H9 (cell line): ENCODE data around the gene PTPN2. TPM values are rescaled to one million over a fixed set of nuclear protein-coding genes. Genes with fewer than 3 reads are reported as not detected.

Experiments used
- DNase-seq: peaks from one replicate; pipeline ENCODE4 v3.0.0-alpha.2; 2017
- H2AFZ ChIP-seq: one replicate; pipeline ENCODE4 v1.6.1; 2013; ENCODE audit warnings: mild to moderate bottlenecking, low read length, control low read depth, moderate library complexity
- H2AK5ac ChIP-seq: 2 replicates; pipeline ENCODE4 v1.6.1; 2013; ENCODE audit warnings: low read length, control low read depth, mixed read lengths; ENCODE audit not compliant: insufficient read length
- H2BK120ac ChIP-seq: one replicate; pipeline ENCODE4 v1.6.1; 2013; ENCODE audit warnings: low read depth, mild to moderate bottlenecking, low read length, control low read depth, inconsistent platforms; ENCODE audit not compliant: poor library complexity, severe bottlenecking
- H2BK12ac ChIP-seq: 2 replicates; pipeline ENCODE4 v1.6.1; 2013; ENCODE audit warnings: low read length, control low read depth, mixed read lengths, low read depth; ENCODE audit not compliant: insufficient read length
- H2BK15ac ChIP-seq: 2 replicates; pipeline ENCODE4 v1.6.1; 2013; ENCODE audit warnings: low read depth, low read length, control low read depth
- H2BK20ac ChIP-seq: one replicate; pipeline ENCODE4 v1.6.1; 2013; ENCODE audit warnings: low read depth, mild to moderate bottlenecking, low read length, control low read depth, inconsistent platforms; ENCODE audit not compliant: poor library complexity, severe bottlenecking
- H2BK5ac ChIP-seq: 2 replicates; pipeline ENCODE4 v1.6.1; 2013; ENCODE audit warnings: low read length, control low read depth, mixed read lengths; ENCODE audit not compliant: insufficient read length
- H3K14ac ChIP-seq: 2 replicates; pipeline ENCODE4 v1.6.1; 2013; ENCODE audit warnings: low read length, control low read depth; ENCODE audit not compliant: insufficient read depth
- H3K18ac ChIP-seq: 2 replicates; pipeline ENCODE4 v1.6.1; 2013; ENCODE audit warnings: low read depth, mild to moderate bottlenecking, mixed read lengths, low read length, control low read depth; ENCODE audit not compliant: insufficient read length
- H3K23ac ChIP-seq: 2 replicates; pipeline ENCODE4 v1.6.1; 2013; ENCODE audit warnings: low read length, control low read depth, mixed read lengths, low read depth; ENCODE audit not compliant: insufficient read length
- H3K23me2 ChIP-seq: 2 replicates; pipeline ENCODE4 v1.6.1; 2013; ENCODE audit warnings: low read depth, mild to moderate bottlenecking, mixed read lengths, low read length, control low read depth; ENCODE audit not compliant: insufficient read length, poor library complexity, severe bottlenecking
- H3K27ac ChIP-seq: 2 replicates; pipeline ENCODE4 v1.5.1; 2013; ENCODE audit warnings: low read length, control low read depth, mixed read lengths, low read depth; ENCODE audit not compliant: insufficient read length
- H3K27me3 ChIP-seq: 2 replicates; pipeline ENCODE4 v1.6.1; 2013; ENCODE audit warnings: low read length, control low read depth, inconsistent platforms; ENCODE audit not compliant: insufficient read depth
- H3K4ac ChIP-seq: 2 replicates; pipeline ENCODE4 v1.6.1; 2013; ENCODE audit warnings: low read depth, mild to moderate bottlenecking, control low read depth, inconsistent platforms, low read length, moderate library complexity
- H3K4me1 ChIP-seq: 2 replicates; pipeline ENCODE4 v1.6.1; 2013; ENCODE audit warnings: low read length, control low read depth, inconsistent platforms; ENCODE audit not compliant: insufficient read depth
- H3K4me2 ChIP-seq: 2 replicates; pipeline ENCODE4 v1.6.1; 2013; ENCODE audit warnings: low read length, control low read depth, mixed read lengths; ENCODE audit not compliant: insufficient read length, insufficient read depth
- H3K56ac ChIP-seq: 2 replicates; pipeline ENCODE4 v1.6.1; 2013; ENCODE audit warnings: low read depth, mild to moderate bottlenecking, mixed read lengths, low read length, control low read depth; ENCODE audit not compliant: insufficient read length
- H3K79me1 ChIP-seq: 2 replicates; pipeline ENCODE4 v1.6.1; 2013; ENCODE audit warnings: low read depth, mild to moderate bottlenecking, moderate library complexity, low read length, control low read depth, inconsistent platforms; ENCODE audit not compliant: insufficient read depth, poor library complexity, severe bottlenecking
- H3K79me2 ChIP-seq: 2 replicates; pipeline ENCODE4 v1.6.1; 2013; ENCODE audit warnings: low read length, control low read depth, inconsistent platforms; ENCODE audit not compliant: insufficient read depth
- H3K9ac ChIP-seq: 2 replicates; pipeline ENCODE4 v1.6.1; 2013; ENCODE audit warnings: low read length, control low read depth, mixed read lengths; ENCODE audit not compliant: insufficient read length; ENCODE audit errors: extremely low read depth
- H3K9me3 ChIP-seq: one replicate; pipeline ENCODE4 v1.6.1; 2013; ENCODE audit warnings: low read depth, low read length, inconsistent platforms; ENCODE audit not compliant: control insufficient read depth
- H3T11ph ChIP-seq: one replicate; pipeline ENCODE4 v1.6.1; 2013; ENCODE audit warnings: mild to moderate bottlenecking, low read length, control low read depth, inconsistent platforms
- H4K20me1 ChIP-seq: one replicate; pipeline ENCODE4 v1.6.1; 2013; ENCODE audit not compliant: control insufficient read depth, insufficient read length, insufficient read depth
- H4K5ac ChIP-seq: 2 replicates; pipeline ENCODE4 v1.6.1; 2013; ENCODE audit warnings: low read depth, mild to moderate bottlenecking, mixed read lengths, low read length, control low read depth; ENCODE audit not compliant: insufficient read length
- H4K8ac ChIP-seq: replicated peaks from 2 replicates; pipeline ENCODE4 v1.6.1; 2013; ENCODE audit warnings: low read length, control low read depth, mixed read lengths, low read depth; ENCODE audit not compliant: insufficient read length
- H4K91ac ChIP-seq: 2 replicates; pipeline ENCODE4 v1.6.1; 2013; ENCODE audit warnings: low read depth, mild to moderate bottlenecking, moderate library complexity, mixed read lengths, low read length, control low read depth; ENCODE audit not compliant: insufficient read length
- H3K27ac Mint-ChIP-seq, 3 experiments: 2 replicates in 2 of 3; 3 replicates in 1 of 3; pipeline ENCODE4 v1.8.0; 2020 to 2021; ENCODE audit warnings: mixed read lengths in 3 of 3, mild to moderate bottlenecking in 1 of 3, moderate library complexity in 1 of 3
- H3K27me3 Mint-ChIP-seq: 2 replicates; pipeline ENCODE4 v1.8.0; 2021; ENCODE audit warnings: low read depth, mild to moderate bottlenecking, moderate library complexity, mixed read lengths
- H3K36me3 Mint-ChIP-seq, 3 experiments: 2 replicates in 2 of 3; 3 replicates in 1 of 3; pipeline ENCODE4 v1.8.0; 2020 to 2021; ENCODE audit warnings: low read depth in 3 of 3, mixed read lengths in 3 of 3; ENCODE audit not compliant: insufficient read depth in 1 of 3
- H3K4me1 Mint-ChIP-seq, 2 experiments: 2 replicates each; pipeline ENCODE4 v1.8.0; 2020; ENCODE audit warnings: mixed read lengths in 2 of 2
- H3K4me3 Mint-ChIP-seq, 2 experiments: 2 replicates in 1 of 2; 3 replicates in 1 of 2; pipeline ENCODE4 v1.8.0; 2020 to 2021; ENCODE audit warnings: mild to moderate bottlenecking in 2 of 2, mixed read lengths in 2 of 2, moderate library complexity in 1 of 2
- H3K9me3 Mint-ChIP-seq, 2 experiments: 2 replicates in 1 of 2; 3 replicates in 1 of 2; pipeline ENCODE4 v1.8.0; 2020; ENCODE audit warnings: mild to moderate bottlenecking in 2 of 2, mixed read lengths in 2 of 2, moderate library complexity in 1 of 2
- CTCF ChIP-seq: fragments of 200-600 bp; sonication (generic); conservative IDR thresholded peaks from 3 replicates; pipeline ENCODE4 v1.8.0; 2021; ENCODE audit warnings: antibody characterized with exemption, mild to moderate bottlenecking
- WGBS: extraction: QIAGEN DNeasy Blood & Tissue Kit; methylation state at CpG from one replicate; pipeline ENCODE4 v1.1.7; 2013; ENCODE audit warnings: missing lambda C conversion rate, low lambda C conversion rate, mixed read lengths; ENCODE audit not compliant: insufficient read length; ENCODE audit errors: extremely low coverage; 5-methylcytosine and 5-hydroxymethylcytosine counted together
- total RNA-seq: library from RNA; stranded (reverse); gene quantifications from 2 replicates; pipeline ENCODE4 v1.2.1, GENCODE V29; 2021

Gene PTPN2
- total RNA-seq, 1 experiment from 2014 or later: 48.7 TPM

GRCh38 chr18:12868576-12868975 is 15.5 kb downstream of the PTPN2 start:
- Histone ChIP-seq H3K27ac (no peak overlapping the region), H2BK120ac (no peak overlapping the region), H3T11ph (no peak overlapping the region), H4K20me1 (no peaks in the 10 kb centered on the region), H4K91ac (no peak overlapping the region), H3K23me2 (no peaks in the 10 kb centered on the region), H3K56ac (no peak overlapping the region), H2BK20ac (no peak overlapping the region), H3K4me1 (no peaks in the 10 kb centered on the region), H3K79me2 (peaks cover 1% of the 10 kb centered on the region; the same call in 1 of the 2 replicates), H2AK5ac (no peak overlapping the region), H4K8ac (no peak overlapping the region), H4K5ac (no peak overlapping the region), H3K18ac (no peak overlapping the region), H2BK15ac (no peak overlapping the region), H3K23ac (no peak overlapping the region), H3K4me2 (no peak overlapping the region), H3K79me1 (peaks cover 5% of the 10 kb centered on the region), H2AFZ (no peak overlapping the region), H3K4ac (no peak overlapping the region), H2BK5ac (no peak overlapping the region), H2BK12ac (no peak overlapping the region), H3K27me3 (no peaks in the 10 kb centered on the region), H3K9ac (no peak overlapping the region), H3K14ac (no peak overlapping the region), H3K9me3 (no peaks in the 10 kb centered on the region)
- H3K27me3 Mint-ChIP-seq: no peaks in the 10 kb centered on the region
- peaks cover under 1 to 6% of the 10 kb centered on the region in 2 experiments; a peak in 3 of 4 replicates for H3K4me1 Mint-ChIP-seq
- H3K4me3 Mint-ChIP-seq: no peak overlapping the region
- no peak overlapping the region for H3K27ac Mint-ChIP-seq
- DNase-seq: no peak
- WGBS: no CpG with 5 or more reads among the region's 12 CpGs
- no peak for TF ChIP-seq CTCF
- H3K36me3 Mint-ChIP-seq: peaks cover 9 to 15% (median 12%) of the 10 kb centered on the region in 3 experiments; a peak in 6 of 7 replicates
- peaks cover 10 to 11% of the 10 kb centered on the region in 2 experiments; a peak in 4 of 5 replicates for H3K9me3 Mint-ChIP-seq
